ENCODE data around the gene SOCS4. TPM values are rescaled to one million over a fixed set of nuclear protein-coding genes. Genes with fewer than 3 reads are reported as not detected.

Gene SOCS4
- total and polyA plus RNA-seq, 2 of the 13 experiments (the other 11 are each of a cell fraction or from before 2014, with no cell fraction given), result 4.0 to 10.0 TPM

DNA sequence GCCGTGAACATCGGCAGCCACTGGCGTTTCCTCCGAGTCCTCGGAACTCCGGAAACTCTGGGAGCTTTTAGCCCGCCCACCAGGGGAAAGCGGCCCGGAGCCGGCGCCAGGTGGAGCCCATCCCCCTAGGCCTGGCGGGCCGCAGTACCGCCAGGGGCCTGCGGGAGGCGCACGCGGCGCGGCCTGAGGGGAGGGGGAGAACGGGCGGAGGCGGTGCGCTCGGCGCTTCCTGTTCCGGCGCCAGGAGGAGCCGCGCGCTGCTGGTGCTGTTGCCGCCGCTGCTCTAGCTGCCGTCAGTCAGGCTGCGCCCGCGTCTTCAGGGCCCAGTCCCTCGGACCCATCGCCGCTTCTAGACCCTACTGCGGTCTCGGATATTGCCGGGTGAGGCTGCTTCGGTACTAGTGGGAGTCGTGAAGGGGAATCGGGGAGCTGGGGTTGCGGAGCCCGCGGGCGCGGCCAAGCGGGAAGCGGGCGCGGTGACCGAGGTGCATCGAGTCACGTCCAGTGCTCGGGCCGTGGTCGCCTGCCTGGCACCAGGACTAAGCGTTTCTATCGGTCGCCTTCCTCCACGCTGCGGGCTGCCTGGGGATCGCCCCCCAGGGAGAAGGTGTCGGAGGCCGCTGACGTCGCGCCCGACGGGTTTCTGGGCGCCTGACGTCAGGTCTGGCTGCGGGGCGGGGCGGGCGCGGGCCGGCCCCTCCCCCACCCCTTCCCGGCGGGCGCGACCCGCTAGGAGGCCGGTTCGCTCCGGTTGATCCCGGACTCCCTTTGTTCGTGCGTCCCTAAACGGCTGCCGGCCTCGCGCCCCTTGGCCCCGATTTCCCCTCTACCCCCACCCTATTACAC is 24.6 kb downstream of the SOCS4 start, which contains the start of gene MAPK1IP1L (continued):
- TF ChIP-seq ZGPAT (CRISPR knock-in tag; IDR thresholded peaks at IDR 0.05) (peak; percentile 92), ZNF350 (CRISPR knock-in tag; IDR thresholded peaks at IDR 0.05; ENCODE audit: borderline replicate concordance, low read depth) (peak; percentile 62; the same call in 1 of the 2 replicates), ONECUT2 (CRISPR knock-in tag; IDR thresholded peaks at IDR 0.05) (no peak), ZNF101 (CRISPR knock-in tag; IDR thresholded peaks at IDR 0.05; ENCODE audit: borderline replicate concordance, low read depth) (peak; percentile 86; the same call in 1 of the 2 replicates), ZNF44 (CRISPR knock-in tag; IDR thresholded peaks at IDR 0.05) (0 out of 2 replicates have a peak, but pooled peaks have one; percentile 50), BCL3 (CRISPR knock-in tag; IDR thresholded peaks at IDR 0.05) (peak; percentile 81), MTA3 (CRISPR knock-in tag; IDR thresholded peaks at IDR 0.05) (no peak), BRD4 (CRISPR knock-in tag; IDR thresholded peaks at IDR 0.05) (peak; percentile 87), ZNF747 (CRISPR knock-in tag; IDR thresholded peaks at IDR 0.05; ENCODE audit: borderline replicate concordance) (peak; percentile 95), PLSCR1 (CRISPR knock-in tag; IDR thresholded peaks at IDR 0.05; ENCODE audit: borderline replicate concordance) (0 out of 2 replicates have a peak, but pooled peaks have one; percentile 30), GATA4 (IDR thresholded peaks at IDR 0.05; ENCODE audit: borderline replicate concordance, low read depth) (peak; percentile 44; the same call in 1 of the 2 replicates), MEIS1 (CRISPR knock-in tag; IDR thresholded peaks at IDR 0.05; ENCODE audit: borderline replicate concordance) (peak; percentile 78; the same call in 1 of the 2 replicates), TEF (CRISPR knock-in tag; IDR thresholded peaks at IDR 0.05) (0 out of 2 replicates have a peak, but pooled peaks have one; percentile 39), ZSCAN5A (CRISPR knock-in tag; IDR thresholded peaks at IDR 0.05; ENCODE audit: borderline replicate concordance) (peak; percentile 89; the same call in 1 of the 2 replicates), ZKSCAN8 (CRISPR knock-in tag; IDR thresholded peaks at IDR 0.05; ENCODE audit: borderline replicate concordance) (peak; percentile 87; the same call in 1 of the 2 replicates), SMAD3 (CRISPR knock-in tag; IDR thresholded peaks at IDR 0.05) (peak; percentile 25; the same call in 1 of the 2 replicates), SOX5 (CRISPR knock-in tag; IDR thresholded peaks at IDR 0.05; ENCODE audit: borderline replicate concordance) (peak; percentile 58)
- TF ChIP-seq, protein P1, sequence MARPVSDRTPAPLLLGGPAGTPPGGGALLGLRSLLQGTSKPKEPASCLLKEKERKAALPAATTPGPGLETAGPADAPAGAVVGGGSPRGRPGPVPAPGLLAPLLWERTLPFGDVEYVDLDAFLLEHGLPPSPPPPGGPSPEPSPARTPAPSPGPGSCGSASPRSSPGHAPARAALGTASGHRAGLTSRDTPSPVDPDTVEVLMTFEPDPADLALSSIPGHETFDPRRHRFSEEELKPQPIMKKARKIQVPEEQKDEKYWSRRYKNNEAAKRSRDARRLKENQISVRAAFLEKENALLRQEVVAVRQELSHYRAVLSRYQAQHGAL (CRISPR knock-in tag; IDR thresholded peaks at IDR 0.05; ENCODE audit: not compliant biosample characterization), result peak; percentile 31
- TF ChIP-seq, protein P2, sequence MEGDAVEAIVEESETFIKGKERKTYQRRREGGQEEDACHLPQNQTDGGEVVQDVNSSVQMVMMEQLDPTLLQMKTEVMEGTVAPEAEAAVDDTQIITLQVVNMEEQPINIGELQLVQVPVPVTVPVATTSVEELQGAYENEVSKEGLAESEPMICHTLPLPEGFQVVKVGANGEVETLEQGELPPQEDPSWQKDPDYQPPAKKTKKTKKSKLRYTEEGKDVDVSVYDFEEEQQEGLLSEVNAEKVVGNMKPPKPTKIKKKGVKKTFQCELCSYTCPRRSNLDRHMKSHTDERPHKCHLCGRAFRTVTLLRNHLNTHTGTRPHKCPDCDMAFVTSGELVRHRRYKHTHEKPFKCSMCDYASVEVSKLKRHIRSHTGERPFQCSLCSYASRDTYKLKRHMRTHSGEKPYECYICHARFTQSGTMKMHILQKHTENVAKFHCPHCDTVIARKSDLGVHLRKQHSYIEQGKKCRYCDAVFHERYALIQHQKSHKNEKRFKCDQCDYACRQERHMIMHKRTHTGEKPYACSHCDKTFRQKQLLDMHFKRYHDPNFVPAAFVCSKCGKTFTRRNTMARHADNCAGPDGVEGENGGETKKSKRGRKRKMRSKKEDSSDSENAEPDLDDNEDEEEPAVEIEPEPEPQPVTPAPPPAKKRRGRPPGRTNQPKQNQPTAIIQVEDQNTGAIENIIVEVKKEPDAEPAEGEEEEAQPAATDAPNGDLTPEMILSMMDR (CRISPR knock-in tag; IDR thresholded peaks at IDR 0.05), result peak; percentile 94
